H1 (cell line): ENCODE data around the gene CHST4.

Source experiments
- CEBPB ChIP-seq: IDR thresholded peaks from 2 replicates; pipeline ENCODE4 v1.6.1; 2012; ENCODE audit warnings: low read depth, low read length
- CHD7 ChIP-seq: fragments of 300-600 bp; sonication (generic); IDR thresholded peaks from 2 replicates; pipeline ENCODE4 v1.7.1; 2012; ENCODE audit warnings: low read length, moderate library complexity, mild to moderate bottlenecking, inconsistent platforms; ENCODE audit not compliant: insufficient replicate concordance
- EP300 ChIP-seq, 2 experiments: IDR thresholded peaks; 1 replicate in 1 of 2; 2 replicates in 1 of 2; pipeline ENCODE4 v1.6.1; 2011 to 2012; ENCODE audit warnings: low read depth in 2 of 2, low read length in 2 of 2, mild to moderate bottlenecking in 2 of 2, borderline replicate concordance in 1 of 2, inconsistent platforms in 1 of 2, moderate library complexity in 1 of 2
- EZH2 ChIP-seq: fragments of 200-600 bp; sonication (generic); IDR thresholded peaks from 2 replicates; pipeline ENCODE4 v1.7.1; 2012; ENCODE audit warnings: low read depth, mild to moderate bottlenecking, moderate library complexity, low read length, inconsistent platforms; ENCODE audit not compliant: severe bottlenecking
- POLR2A ChIP-seq, 2 experiments: IDR thresholded peaks; 1 replicate in 1 of 2; 2 replicates in 1 of 2; pipeline ENCODE4 v1.6.1; 2011; ENCODE audit warnings: low read depth in 2 of 2, low read length in 2 of 2, mild to moderate bottlenecking in 2 of 2; ENCODE audit errors: control extremely low read depth in 1 of 2
- RNF2 ChIP-seq: fragments of 200-900, 300-1000 bp; sonication (generic); IDR thresholded peaks from 2 replicates; pipeline ENCODE4 v1.7.1; 2016; ENCODE audit warnings: borderline replicate concordance, low read depth, mild to moderate bottlenecking, antibody characterized with exemption, low read length; ENCODE audit not compliant: poor library complexity, severe bottlenecking; ENCODE audit errors: missing control alignments
- ZNF274 ChIP-seq: IDR thresholded peaks from 2 replicates; pipeline ENCODE4 v1.7.0; 2012; ENCODE audit warnings: low read length, borderline replicate concordance; ENCODE audit errors: extremely low read depth
- TF ChIP-seq, protein P1 (sequence below): IDR thresholded peaks from 2 replicates; pipeline ENCODE4 v1.6.1; 2011; ENCODE audit warnings: low read length, improper control_type of control experiment

DNA sequence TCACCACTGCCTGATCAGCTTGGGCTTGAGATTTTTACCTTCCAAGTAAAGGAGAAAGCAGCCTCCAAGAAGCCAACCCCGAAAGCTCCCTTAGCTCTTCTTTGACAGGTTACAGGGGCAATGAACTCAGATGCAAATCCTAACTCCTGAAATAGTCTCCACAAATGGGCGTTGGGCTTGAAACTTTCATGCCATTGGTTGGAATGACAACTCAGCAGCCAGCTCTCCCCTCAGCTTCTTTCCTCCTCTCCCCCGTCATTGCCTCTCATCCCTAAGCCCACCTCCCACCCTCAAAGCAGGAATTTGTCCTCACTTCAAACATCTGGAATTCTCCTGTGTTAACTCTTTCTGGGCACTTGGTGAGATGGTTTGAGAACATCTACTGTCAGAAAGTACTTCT is 50.7 kb downstream of the CHST4 start, which contains the start of gene TAT:
- no peak for TF ChIP-seq POLR2A (IDR thresholded peaks at IDR 0.05; ENCODE audit: control extremely low read depth in 1 of 2, low read depth in 2 of 2, low read length in 2 of 2)
- no peak for TF ChIP-seq CHD7
- no peak for TF ChIP-seq RNF2
- no peak for TF ChIP-seq ZNF274
- TF ChIP-seq, protein P1, sequence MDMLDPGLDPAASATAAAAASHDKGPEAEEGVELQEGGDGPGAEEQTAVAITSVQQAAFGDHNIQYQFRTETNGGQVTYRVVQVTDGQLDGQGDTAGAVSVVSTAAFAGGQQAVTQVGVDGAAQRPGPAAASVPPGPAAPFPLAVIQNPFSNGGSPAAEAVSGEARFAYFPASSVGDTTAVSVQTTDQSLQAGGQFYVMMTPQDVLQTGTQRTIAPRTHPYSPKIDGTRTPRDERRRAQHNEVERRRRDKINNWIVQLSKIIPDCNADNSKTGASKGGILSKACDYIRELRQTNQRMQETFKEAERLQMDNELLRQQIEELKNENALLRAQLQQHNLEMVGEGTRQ: no peak
- no peak for TF ChIP-seq CEBPB
- TF ChIP-seq EZH2: no peak
- no peak for TF ChIP-seq EP300 (IDR thresholded peaks at IDR 0.05; ENCODE audit: borderline replicate concordance in 1 of 2, low read depth in 2 of 2, low read length in 2 of 2)
